ENCODE measurements around the gene CCNA2.

GRCh38 chr4:121829511-121829910 is 5.8 kb upstream of the CCNA2 start:
- TF ChIP-seq POLR2A (IDR thresholded peaks at IDR 0.05) (no peak), CTCF (IDR thresholded peaks at IDR 0.05) (no peak)
